Fibroblast of upper back skin (primary cell): Measurements from ENCODE around the gene C1orf167.

Experiments
- DNase-seq: peaks from one replicate; pipeline ENCODE4 v3.0.0-alpha.2; 2013

Gene C1orf167

GRCh38 chr1:11766429-11766776, 4.4 kb downstream of the C1orf167 start:
- no peak for DNase-seq

GRCh38 chr1:11767922-11768704, 6.1 kb downstream of the C1orf167 start:
- no peak for DNase-seq

- peak; percentile 16 for DNase-seq
These were observed 6.8 kb downstream of the C1orf167 start for GRCh38 chr1:11768821-11769220.

GRCh38 chr1:11769274-11769673, 7.3 kb downstream of the C1orf167 start:
- no peak for DNase-seq

GRCh38 chr1:11770011-11770410, 8.0 kb downstream of the C1orf167 start:
- peak; percentile 7 for DNase-seq

- DNase-seq: no peak
These were observed 9.6 kb downstream of the C1orf167 start for GRCh38 chr1:11771481-11772043.

- DNase-seq: no peak
These were observed 10.5 kb downstream of the C1orf167 start for GRCh38 chr1:11772458-11772857.

GRCh38 chr1:11774753-11775152, 12.8 kb downstream of the C1orf167 start:
- no peak for DNase-seq

- DNase-seq: no peak
These were observed 15.8 kb downstream of the C1orf167 start for GRCh38 chr1:11777658-11778322.

GRCh38 chr1:11778336-11778735, 16.3 kb downstream of the C1orf167 start:
- no peak for DNase-seq

- no peak for DNase-seq
These were observed 17.0 kb downstream of the C1orf167 start for GRCh38 chr1:11778844-11779623.

GRCh38 chr1:11779715-11780379, 17.9 kb downstream of the C1orf167 start:
- no peak for DNase-seq

- DNase-seq: no peak
These were observed 18.6 kb downstream of the C1orf167 start for GRCh38 chr1:11780380-11781147.

- DNase-seq: no peak
These were observed 19.3 kb downstream of the C1orf167 start for GRCh38 chr1:11781297-11781696.

- no peak for DNase-seq
These were observed 20.2 kb downstream of the C1orf167 start for GRCh38 chr1:11782127-11782708.

- DNase-seq: no peak
These were observed 21.6 kb downstream of the C1orf167 start for GRCh38 chr1:11783556-11783955.

- DNase-seq: no peak
These were observed 22.4 kb downstream of the C1orf167 start for GRCh38 chr1:11784256-11784992.

- DNase-seq: peak; percentile 25
These were observed 23.2 kb downstream of the C1orf167 start for GRCh38 chr1:11784993-11785769.

- no peak for DNase-seq
These were observed 24.2 kb downstream of the C1orf167 start for GRCh38 chr1:11786168-11786567.

GRCh38 chr1:11787251-11787803, 25.3 kb downstream of the C1orf167 start:
- DNase-seq: peak; percentile 57
